H7 (cell line): ENCODE data around the gene CCDC61. TPM values are rescaled to one million over a fixed set of nuclear protein-coding genes. Genes with fewer than 3 reads are reported as not detected.

Experiments used
- DNase-seq: peaks from one replicate; pipeline ENCODE4 v3.0.0; 2012
- H3K27me3 ChIP-seq: 2 replicates; pipeline ENCODE4 v1.6.0; 2011; ENCODE audit warnings: mild to moderate bottlenecking, low read length; ENCODE audit not compliant: control insufficient read depth, insufficient read depth
- H3K36me3 ChIP-seq: replicated peaks from 2 replicates; pipeline ENCODE4 v1.5.1; 2011; ENCODE audit warnings: low read length; ENCODE audit not compliant: control insufficient read depth, insufficient read depth
- H3K4me3 ChIP-seq: 2 replicates; pipeline ENCODE4 v1.5.1; 2011; ENCODE audit warnings: low read depth, mild to moderate bottlenecking, control low read depth, low read length, moderate library complexity; ENCODE audit not compliant: insufficient read depth
- total RNA-seq: library from RNA; depleted of rRNA; stranded (reverse); fragments of >200 nt; shearing (Covaris generic); gene quantifications from 2 replicates; pipeline ENCODE4 v1.2.3, GENCODE V29; 2014

CCDC61 gene
- total RNA-seq, 1 experiment from 2014 or later = 12.3 TPM

DNA sequence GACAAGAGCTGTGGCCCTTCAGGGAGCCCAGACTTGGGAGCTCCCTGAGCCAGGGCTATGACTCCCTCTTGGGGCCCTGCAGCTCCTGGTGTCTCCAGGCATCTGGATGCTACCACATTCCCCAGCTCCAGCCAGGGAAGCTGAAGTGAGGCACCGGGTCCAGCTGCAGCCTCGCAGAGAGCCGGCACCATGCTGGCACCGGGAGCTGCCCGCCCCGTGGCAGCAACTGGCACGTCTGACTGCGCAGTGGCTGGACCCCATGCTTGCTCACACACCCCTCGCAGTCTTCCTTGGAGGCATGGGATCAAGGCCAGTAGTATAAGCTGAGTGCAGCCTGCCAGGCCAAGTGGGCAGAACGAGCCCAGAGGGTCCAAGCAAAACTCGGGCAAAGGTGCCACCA is 38.1 kb downstream of the CCDC61 start:
- Histone ChIP-seq H3K4me3 (no peak overlapping the region), H3K36me3 (no peaks in the 10 kb centered on the region), H3K27me3 (no peaks in the 10 kb centered on the region)
- no peak for DNase-seq

DNA sequence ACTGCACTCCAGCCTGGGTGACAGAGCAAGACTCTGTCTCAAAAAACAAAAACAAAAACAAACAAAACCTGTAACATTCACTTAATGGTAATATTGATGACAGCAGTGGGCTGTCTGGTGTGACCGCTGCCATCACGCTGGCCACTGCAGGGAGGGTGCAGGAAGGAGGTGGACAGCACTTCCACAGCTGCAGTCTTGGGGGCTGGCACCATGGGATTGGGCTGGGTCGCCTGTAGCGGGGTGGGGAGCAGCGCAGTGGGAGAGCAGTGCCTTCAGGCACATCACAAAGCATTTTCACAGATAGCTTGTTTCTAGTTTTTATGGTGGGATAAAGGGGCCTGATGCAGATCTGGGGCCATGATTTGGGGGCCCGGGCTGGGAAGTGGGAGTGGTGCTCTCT is 40.3 kb downstream of the CCDC61 start:
- Histone ChIP-seq H3K4me3 (no peak overlapping the region), H3K27me3 (peaks cover 2% of the 10 kb centered on the region; the same call in 1 of the 2 replicates), H3K36me3 (no peaks in the 10 kb centered on the region)
- DNase-seq = no peak

DNA sequence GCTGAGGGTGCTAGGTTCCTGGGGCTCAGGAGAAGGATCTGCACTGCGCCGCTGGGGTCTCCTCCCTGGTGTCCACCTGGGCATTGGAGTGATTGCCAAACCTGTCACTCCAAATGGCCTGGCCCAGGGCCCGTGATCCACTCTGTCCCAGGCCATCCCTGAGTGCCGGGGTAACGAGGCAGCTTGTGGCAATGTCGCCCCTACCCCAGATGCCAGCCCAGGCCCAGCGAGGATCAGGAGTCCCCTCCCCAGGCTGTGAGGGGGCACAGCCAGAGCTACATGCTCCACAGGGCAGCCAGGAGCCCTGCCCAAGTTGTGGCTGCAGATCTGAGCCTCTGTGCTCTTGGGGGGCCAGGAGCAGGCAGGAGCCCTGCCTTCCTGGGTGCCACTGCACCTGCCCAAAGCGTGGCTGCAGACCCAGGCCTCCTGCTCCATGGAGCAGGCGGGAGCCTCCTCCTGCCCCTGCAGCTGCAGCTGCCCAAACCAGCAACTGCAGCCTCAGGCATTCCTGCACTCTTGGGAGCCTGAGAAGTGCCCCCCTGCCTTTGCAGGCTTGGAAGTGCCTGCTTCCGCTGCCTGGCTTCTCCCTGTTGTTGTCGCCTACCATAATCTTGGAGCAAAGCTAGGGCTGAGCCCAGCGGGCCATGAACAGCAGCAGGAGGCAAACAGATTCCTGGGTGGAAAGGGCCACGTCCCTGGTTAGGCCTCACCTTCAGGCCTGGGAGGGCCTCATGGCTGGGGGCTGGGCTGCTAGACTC is 40.9 kb downstream of the CCDC61 start:
- peak; percentile 33 for DNase-seq

DNA sequence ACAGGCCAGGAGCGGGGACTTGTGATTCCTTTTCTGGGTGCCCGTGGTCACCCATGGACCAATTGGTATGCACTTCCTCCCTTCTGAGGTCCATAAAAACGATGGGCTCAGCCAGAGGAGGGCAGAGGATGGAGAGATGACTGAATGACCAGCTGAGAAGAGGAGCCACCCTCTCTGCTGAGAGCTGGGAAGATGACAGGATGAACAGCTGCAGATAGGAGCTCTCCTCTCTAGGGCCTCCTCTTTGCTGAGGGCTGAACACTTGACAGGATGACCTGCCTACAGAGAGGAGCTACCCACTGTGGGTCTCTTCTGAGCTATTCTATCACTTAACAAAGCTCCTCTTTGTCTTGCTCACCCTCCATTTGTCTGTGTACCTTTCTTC is 41.5 kb downstream of the CCDC61 start:
- Histone ChIP-seq H3K4me3 (no peak overlapping the region), H3K27me3 (peaks cover 2% of the 10 kb centered on the region), H3K36me3 (no peaks in the 10 kb centered on the region)
- DNase-seq = no peak

More for the DNA sequence above, 40.9 kb downstream of the CCDC61 start:
- no peak overlapping the region for H3K4me3 ChIP-seq
- no peaks in the 10 kb centered on the region for H3K36me3 ChIP-seq
- H3K27me3 ChIP-seq = peaks cover 2% of the 10 kb centered on the region

DNA sequence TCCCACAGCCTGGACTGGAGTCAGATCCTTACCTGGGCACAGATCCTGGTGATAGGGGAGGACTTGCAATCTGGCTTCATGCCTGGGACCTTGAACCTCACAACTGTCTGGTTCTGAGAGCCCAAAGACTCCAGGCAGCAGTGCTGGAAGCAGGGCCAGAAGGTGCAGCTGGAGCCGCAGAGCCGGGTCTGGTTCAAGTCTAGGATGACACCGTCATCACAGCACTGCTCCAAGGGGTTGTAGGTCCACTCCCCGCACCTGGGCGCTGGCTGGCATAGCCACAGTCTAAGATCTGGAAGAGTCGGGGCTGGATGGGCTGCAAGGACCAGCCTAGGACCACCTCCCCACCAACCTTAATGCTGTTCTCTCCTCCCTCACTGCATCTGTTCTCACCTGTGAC is 44.9 kb downstream of the CCDC61 start:
- no peak overlapping the region for H3K4me3 ChIP-seq
- DNase-seq = no peak
- peaks cover 2% of the 10 kb centered on the region for H3K27me3 ChIP-seq
- no peaks in the 10 kb centered on the region for H3K36me3 ChIP-seq

DNA sequence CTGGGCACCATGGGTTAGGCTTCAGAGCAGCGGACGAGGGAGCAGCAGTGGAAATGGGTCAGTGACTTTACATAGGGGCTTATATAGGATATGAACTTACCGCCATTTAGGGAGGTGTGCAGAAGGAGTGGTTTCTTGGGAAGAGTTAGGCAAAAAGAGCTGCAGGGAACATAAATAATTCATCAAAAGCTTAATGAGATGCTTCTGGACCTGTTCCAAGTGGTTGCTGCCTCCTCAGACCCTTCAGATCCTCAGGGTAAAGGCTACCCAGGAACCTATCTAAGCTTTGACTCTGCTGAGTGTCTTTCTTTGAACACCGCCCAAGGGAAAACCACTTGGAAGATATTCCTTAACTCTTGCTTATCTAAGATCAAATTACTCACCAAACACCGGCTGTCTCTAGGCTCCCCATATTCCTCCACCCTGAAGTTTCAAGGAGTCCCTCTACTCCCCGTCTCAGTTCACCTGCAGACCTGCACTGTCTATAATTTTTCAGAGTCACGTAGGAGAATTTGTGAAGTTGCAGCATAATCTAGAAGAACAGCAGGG is 45.8 kb downstream of the CCDC61 start, which contains the start of gene IGFL4:
Gene IGFL4 (minus strand): TSS at position 51 of the 549 bp plus-strand sequence. CDS start 40 bp downstream, at position 11.
- Histone ChIP-seq H3K27me3 (peaks cover 2% of the 10 kb centered on the region), H3K36me3 (no peaks in the 10 kb centered on the region), H3K4me3 (no peak within 1 kb of the TSS)
- no peak for DNase-seq

DNA sequence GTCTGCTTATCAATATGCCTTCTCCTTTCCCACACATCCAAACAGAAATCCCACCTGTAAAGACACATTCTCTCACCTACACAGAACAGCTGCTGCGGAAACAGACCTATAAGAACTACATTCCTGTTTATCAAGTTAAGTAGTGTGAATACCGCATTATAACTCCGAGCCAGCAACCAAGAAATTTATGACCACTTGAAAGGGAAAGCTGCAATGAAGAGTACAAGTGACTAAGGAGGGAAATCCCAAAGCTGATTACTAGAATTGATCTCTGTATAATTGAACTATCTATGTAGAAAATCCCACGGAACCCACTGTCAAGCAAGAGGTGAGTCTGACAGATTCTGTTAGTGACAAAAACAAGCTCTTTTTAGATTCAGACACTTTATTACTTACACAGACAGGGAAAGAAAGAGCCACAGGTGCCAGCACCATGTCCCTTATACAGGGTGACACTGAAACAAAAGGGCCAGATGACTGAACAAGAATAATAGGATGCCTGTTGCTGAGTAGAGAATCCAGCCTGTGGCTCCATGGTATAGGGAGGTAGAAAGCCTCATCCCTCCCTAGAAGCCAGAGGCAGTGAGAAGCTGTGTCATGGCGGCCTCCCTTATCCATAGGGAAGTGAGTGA is 47.1 kb downstream of the CCDC61 start:
- DNase-seq = no peak
- H3K27me3 ChIP-seq = peaks cover 2% of the 10 kb centered on the region

DNA sequence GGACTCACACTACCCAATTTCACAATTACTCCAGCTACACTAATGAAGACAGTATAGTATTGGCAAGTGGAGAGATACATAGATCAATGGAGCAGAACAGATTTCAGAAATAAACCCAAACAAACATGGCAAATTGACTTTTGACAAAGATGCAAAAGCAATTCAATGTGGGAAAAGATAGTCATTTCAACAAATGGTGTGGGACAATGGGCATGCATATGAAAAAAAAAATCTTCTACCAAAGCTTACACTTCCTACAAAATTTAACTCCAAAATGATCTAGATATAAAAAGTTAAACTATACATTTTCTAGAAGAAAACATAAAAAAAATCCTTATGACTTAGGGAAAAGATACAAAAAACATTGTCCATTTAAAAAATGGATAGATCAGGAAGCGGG is 48.3 kb downstream of the CCDC61 start:
- Histone ChIP-seq H3K27me3 (peaks cover 2% of the 10 kb centered on the region), H3K4me3 (no peak overlapping the region), H3K36me3 (no peaks in the 10 kb centered on the region)
- no peak for DNase-seq

More for the DNA sequence above, 47.1 kb downstream of the CCDC61 start:
- Histone ChIP-seq H3K36me3 (no peaks in the 10 kb centered on the region), H3K4me3 (no peak overlapping the region)

DNA sequence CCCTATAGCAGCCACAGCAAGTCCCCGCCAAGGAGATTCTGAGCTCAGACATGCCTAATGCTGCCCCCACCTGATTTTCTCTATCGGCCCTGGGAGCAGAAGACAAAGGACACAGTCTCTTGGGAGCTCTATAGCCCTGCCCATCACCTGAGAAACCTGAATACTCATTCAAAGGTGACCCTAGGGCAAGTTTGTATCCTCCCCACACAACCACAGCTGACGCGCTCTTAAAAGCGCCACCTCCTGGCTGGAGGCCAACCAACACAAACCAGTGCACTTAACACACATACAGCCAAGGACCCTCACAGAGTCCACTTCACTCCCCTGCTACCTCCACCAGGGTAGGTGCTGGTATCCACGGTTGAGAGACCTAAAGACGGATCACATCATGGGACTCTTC is 54.3 kb downstream of the CCDC61 start:
- H3K36me3 ChIP-seq = no peaks in the 10 kb centered on the region
- no peaks in the 10 kb centered on the region for H3K27me3 ChIP-seq
- DNase-seq = peak; percentile 38
- no peak overlapping the region for H3K4me3 ChIP-seq

DNA sequence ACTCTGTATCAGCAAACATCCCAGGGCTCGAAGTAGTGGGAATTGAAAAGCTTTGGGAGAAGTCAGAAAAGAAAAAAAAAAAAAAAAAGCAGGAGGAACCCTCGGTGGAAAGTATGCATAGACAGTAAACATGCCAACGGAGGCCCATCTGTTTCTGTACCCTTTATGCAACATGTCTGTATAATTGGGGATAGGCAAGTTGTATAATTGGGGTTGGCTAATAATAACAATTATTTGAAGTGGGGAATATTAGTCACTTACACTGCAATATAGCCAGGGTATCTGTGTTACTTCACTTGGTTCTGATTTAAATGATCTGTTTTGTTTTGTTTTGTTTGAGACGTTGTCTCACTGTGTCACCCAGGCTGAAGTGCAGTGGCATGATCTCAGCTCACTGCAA is 57.6 kb downstream of the CCDC61 start:
- no peak for DNase-seq
- H3K4me3 ChIP-seq = no peak overlapping the region
- H3K36me3 ChIP-seq = no peaks in the 10 kb centered on the region
- H3K27me3 ChIP-seq = no peaks in the 10 kb centered on the region

DNA sequence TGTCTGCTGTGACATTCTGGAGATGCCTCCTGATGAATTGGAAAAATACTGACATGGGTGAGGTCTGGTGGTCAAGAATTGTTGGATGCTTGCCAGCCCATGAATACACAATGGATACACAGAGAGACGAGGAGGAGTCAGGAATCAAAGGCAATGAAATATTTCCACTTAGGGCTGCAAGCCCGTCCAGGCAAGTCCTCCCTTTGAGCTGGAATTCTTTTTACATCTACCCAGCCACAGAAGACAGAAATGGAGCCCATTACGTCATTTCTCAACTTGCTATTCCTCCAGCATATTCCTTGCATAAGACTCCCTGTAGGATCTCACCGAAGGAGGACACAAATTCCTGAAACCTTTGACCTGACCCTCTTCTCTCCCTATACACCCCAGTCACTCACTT is 61.3 kb downstream of the CCDC61 start:
- Histone ChIP-seq H3K27me3 (no peaks in the 10 kb centered on the region), H3K4me3 (no peak overlapping the region), H3K36me3 (no peaks in the 10 kb centered on the region)
- no peak for DNase-seq

DNA sequence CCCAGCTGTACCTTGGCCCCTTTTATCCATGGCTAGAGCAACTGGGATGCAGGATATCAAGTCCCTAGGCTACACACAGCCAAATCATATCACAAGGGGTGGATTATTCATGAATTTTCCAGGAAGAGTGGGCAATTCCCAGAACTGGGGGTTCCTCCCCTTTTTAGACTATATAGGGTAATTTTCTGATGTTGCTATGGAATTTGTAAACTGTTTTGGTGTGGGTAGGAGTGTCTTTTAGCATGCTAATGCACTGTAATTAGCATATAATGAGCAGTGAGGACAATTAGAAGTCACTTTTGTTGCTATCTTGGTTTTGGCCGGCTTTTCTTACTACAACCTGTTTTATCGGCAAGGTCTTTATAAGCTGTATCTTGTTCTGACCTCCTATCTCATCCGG is 63.5 kb downstream of the CCDC61 start:
- Histone ChIP-seq H3K27me3 (no peaks in the 10 kb centered on the region), H3K36me3 (no peaks in the 10 kb centered on the region), H3K4me3 (no peak overlapping the region)
- no peak for DNase-seq

DNA sequence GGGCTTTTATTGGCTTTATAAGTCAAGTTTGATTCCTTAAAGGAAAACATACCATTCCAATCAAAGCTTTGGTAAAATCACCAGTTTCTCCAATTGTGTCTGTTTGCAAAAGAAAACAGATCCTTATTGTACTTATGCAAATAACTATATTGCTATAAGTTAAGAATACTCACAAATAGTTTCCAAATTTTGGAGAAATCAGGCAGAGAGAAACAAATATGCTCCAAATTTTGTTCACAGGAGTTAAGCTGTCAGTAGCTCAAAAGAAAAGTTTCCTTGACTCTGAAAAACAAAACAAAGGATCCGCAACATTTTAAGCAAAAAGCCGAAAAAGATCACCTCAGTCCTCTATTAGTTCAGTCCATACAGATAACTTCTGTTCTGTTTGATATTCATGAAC is 64.7 kb downstream of the CCDC61 start:
- Histone ChIP-seq H3K4me3 (no peak overlapping the region), H3K36me3 (no peaks in the 10 kb centered on the region), H3K27me3 (no peaks in the 10 kb centered on the region)
- DNase-seq = no peak

DNA sequence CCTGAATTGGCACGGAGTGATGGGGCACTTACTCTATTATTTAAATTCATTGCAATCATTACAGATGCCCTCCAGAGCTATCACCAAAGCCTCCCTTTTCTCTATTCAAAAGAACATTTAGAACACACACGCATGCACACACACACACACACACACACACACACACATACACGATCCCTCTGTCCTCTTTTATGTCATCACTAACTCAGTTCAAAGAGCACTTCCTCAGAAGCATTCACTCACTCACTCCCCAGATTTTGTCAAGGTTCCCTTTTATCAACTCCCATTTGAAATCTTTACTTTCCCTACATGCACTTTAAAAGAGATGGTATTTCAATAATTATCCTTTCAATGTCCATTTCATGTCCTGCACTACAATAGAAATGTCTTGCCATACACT is 67.9 kb downstream of the CCDC61 start:
- DNase-seq = no peak
- H3K4me3 ChIP-seq = no peak overlapping the region
- peaks cover 1% of the 10 kb centered on the region; the same call in 1 of the 2 replicates for H3K27me3 ChIP-seq
- H3K36me3 ChIP-seq = no peaks in the 10 kb centered on the region

DNA sequence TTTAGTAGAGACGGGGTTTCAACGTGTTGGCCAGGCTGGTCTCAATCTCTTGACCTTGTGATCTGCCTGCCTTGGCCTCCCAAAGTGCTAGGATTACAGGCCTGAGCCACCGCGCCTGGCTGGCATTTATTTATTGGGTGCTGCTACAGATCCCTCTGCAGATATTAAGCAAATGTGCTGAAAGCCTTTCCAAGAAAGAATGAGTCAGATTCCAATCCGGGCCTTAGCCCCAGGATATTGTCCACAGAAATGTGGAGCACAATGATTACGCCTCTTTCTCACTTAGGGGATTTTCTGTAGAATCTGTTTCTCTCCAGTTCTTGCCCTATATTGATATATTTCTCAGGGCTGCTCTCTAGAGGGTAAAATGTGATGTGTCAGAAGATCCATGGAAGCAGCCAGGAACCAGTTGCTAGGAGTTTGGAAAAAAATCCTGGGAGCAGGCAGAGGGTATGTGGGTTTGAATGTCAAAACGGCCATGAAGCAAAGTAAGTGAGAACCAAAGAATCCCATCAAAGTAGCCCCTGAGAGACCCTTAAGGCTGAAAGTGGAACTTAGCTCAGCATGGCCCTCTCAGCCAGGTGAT is 70.3 kb downstream of the CCDC61 start:
- no peak for DNase-seq
- Histone ChIP-seq H3K27me3 (peaks cover 1% of the 10 kb centered on the region; the same call in 1 of the 2 replicates), H3K36me3 (no peaks in the 10 kb centered on the region), H3K4me3 (no peak overlapping the region)
